HCT116 (cell line): ENCODE data around the gene FGFBP1.

ENCODE experiments used
- ELF1 ChIP-seq: IDR thresholded peaks from 2 replicates; pipeline ENCODE4 v1.6.1; 2012; ENCODE audit warnings: low read depth, borderline replicate concordance
- EZH2phosphoT487 ChIP-seq: fragments of 200-600 bp; IDR thresholded peaks from 2 replicates; pipeline ENCODE4 v1.6.1; 2018; ENCODE audit warnings: antibody characterized with exemption, borderline replicate concordance
- FOSL1 ChIP-seq: IDR thresholded peaks from 2 replicates; pipeline ENCODE4 v1.6.1; 2012; ENCODE audit warnings: low read depth
- POLR2A ChIP-seq: IDR thresholded peaks from 2 replicates; pipeline ENCODE4 v1.7.0; 2011; ENCODE audit warnings: borderline replicate concordance; ENCODE audit not compliant: insufficient read depth, insufficient read length; ENCODE audit errors: extremely low read depth
- POLR2AphosphoS5 ChIP-seq: IDR thresholded peaks from 2 replicates; pipeline ENCODE4 v1.6.1; 2011; ENCODE audit warnings: mild to moderate bottlenecking, low read depth, low read length, moderate library complexity
- YY1 ChIP-seq: IDR thresholded peaks from 2 replicates; pipeline ENCODE4 v1.6.1; 2011; ENCODE audit warnings: low read length, low read depth, moderate library complexity, mild to moderate bottlenecking; ENCODE audit not compliant: insufficient replicate concordance; ENCODE audit errors: extremely low read depth
- TF ChIP-seq, protein P1 (sequence below), 3 experiments: fragments of 200-600 bp in 1 of 3; sonication (generic) in 1 of 3; IDR thresholded peaks in 2 of 3; conservative IDR thresholded peaks in 1 of 3; 2 replicates each; pipeline ENCODE4 v1.5.1; 2012 to 2017; ENCODE audit warnings: low read depth in 2 of 3, low read length in 2 of 3, antibody characterized with exemption in 1 of 3, borderline replicate concordance in 1 of 3, control low read depth in 1 of 3, mild to moderate bottlenecking in 1 of 3, mixed read lengths in 1 of 3, mixed run types in 1 of 3, moderate library complexity in 1 of 3; ENCODE audit not compliant: insufficient read depth in 1 of 3
- TF ChIP-seq, protein P2 (sequence below): IDR thresholded peaks from 2 replicates; pipeline ENCODE4 v1.6.1; 2012
- TF ChIP-seq, protein P3 (sequence below): IDR thresholded peaks from 2 replicates; pipeline ENCODE4 v1.6.1; 2012

DNA sequence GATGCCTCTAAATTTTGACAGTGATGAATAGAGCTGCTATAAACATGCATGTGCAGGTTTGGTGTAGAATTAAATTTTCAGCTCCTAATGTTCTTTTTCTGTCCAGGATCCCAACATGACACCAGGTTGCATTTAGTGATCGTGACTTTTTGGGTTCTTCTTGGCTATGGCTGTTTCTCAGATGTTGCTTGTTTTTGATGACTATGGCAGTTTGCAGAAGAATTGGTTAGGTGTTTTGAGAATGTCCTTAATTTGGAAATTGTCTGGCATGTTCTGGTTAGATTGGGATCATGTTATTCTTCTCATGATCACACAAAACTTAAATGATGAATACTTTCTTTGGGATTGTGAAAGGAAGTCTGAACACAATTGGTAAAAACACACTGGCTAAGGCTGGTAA, 3.7 kb upstream of the FGFBP1 start:
- TF ChIP-seq, protein P1, sequence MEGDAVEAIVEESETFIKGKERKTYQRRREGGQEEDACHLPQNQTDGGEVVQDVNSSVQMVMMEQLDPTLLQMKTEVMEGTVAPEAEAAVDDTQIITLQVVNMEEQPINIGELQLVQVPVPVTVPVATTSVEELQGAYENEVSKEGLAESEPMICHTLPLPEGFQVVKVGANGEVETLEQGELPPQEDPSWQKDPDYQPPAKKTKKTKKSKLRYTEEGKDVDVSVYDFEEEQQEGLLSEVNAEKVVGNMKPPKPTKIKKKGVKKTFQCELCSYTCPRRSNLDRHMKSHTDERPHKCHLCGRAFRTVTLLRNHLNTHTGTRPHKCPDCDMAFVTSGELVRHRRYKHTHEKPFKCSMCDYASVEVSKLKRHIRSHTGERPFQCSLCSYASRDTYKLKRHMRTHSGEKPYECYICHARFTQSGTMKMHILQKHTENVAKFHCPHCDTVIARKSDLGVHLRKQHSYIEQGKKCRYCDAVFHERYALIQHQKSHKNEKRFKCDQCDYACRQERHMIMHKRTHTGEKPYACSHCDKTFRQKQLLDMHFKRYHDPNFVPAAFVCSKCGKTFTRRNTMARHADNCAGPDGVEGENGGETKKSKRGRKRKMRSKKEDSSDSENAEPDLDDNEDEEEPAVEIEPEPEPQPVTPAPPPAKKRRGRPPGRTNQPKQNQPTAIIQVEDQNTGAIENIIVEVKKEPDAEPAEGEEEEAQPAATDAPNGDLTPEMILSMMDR (IDR thresholded peaks at IDR 0.05 in 2 of 3, conservative IDR thresholded peaks at IDR 0.05 in 1 of 3; ENCODE audit: borderline replicate concordance in 1 of 3, insufficient read depth in 1 of 3, low read depth in 2 of 3, low read length in 2 of 3) = no peak
- TF ChIP-seq FOSL1 (no peak), ELF1 (no peak), POLR2A (no peak), YY1 (no peak), POLR2AphosphoS5 (no peak), EZH2phosphoT487 (no peak)
- TF ChIP-seq, protein P2, sequence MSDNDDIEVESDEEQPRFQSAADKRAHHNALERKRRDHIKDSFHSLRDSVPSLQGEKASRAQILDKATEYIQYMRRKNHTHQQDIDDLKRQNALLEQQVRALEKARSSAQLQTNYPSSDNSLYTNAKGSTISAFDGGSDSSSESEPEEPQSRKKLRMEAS = no peak
- TF ChIP-seq, protein P3, sequence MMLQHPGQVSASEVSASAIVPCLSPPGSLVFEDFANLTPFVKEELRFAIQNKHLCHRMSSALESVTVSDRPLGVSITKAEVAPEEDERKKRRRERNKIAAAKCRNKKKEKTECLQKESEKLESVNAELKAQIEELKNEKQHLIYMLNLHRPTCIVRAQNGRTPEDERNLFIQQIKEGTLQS = no peak
